Measurements from ENCODE around the gene CCDC154. TPM values are rescaled to one million over a fixed set of nuclear protein-coding genes. Genes with fewer than 3 reads are reported as not detected.
"Not testable (repeated sequence)": the region's sequence is repeated elsewhere in the genome, so short reads cannot be mapped to it uniquely, and the experiment has no call there.

CCDC154 gene
- total RNA-seq, 1 donor from 2014 or later, result 4.1 TPM

DNA sequence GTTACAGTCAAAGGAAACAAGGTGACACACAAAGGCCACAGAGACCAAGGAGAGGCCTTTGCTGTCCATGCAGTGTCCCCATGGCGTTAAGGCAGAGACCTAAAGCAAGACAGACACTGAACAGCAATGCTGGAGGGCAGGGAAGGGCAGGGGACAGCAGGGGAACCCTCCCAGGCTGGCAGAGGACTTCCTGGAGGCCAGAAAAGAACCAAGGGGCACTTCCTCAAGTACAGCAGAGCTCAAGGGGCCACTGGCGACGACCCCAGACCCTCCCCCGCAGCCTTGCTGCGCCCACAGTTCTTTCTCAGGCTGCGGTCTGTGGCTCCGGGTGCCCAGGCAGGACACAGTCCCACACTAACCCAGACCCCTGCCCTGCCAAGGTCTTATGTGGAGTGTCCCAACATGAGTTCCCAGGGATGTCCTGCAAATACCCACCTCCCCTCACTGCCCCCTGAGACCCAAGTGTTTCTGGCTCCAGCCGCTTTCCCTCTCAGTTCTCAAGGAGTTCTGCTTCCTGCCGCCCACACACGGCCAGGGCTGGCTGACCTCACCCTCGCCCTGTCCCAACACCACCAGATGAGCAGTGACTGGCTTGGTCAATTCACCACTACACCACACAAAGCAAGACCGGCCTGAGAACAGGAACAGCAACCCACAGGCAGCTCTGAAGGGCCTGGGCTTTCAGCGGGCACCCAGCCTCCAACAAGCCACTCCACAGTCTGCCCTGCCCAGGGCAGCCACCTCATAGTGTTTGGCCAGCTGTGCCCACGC is 26.3 kb upstream of the CCDC154 start:
- intact Hi-C loops (cut with DNase I), result no loop called here
- H3K36me3 ChIP-seq, result no peaks in the 10 kb centered on the region
- no peaks in the 10 kb centered on the region for H3K9me3 ChIP-seq
- H3K4me3 ChIP-seq, result no peak overlapping the region
- TF ChIP-seq CTCF (IDR thresholded peaks at IDR 0.05), result no peak
- DNase-seq (peak; percentile 90), ATAC-seq (peak; percentile 81)
- H3K27ac ChIP-seq, result peak overlapping the region; percentile 75
- no peaks in the 10 kb centered on the region for H3K27me3 ChIP-seq
- peaks cover 36% of the 10 kb centered on the region for H3K4me1 ChIP-seq

- Histone ChIP-seq H3K36me3 (peaks cover 3% of the 10 kb centered on the region), H3K4me3 (peak overlapping the region; percentile 8), H3K27ac (peak overlapping the region; percentile 75), H3K4me1 (peaks cover 33% of the 10 kb centered on the region), H3K9me3 (no peaks in the 10 kb centered on the region), H3K27me3 (no peaks in the 10 kb centered on the region)
- intact Hi-C loops (cut with DNase I), result no loop called here
- peak; percentile 68 for DNase-seq
- ATAC-seq, result peak; percentile 54
- no peak for TF ChIP-seq CTCF (IDR thresholded peaks at IDR 0.05)
These were observed 25.4 kb upstream of the CCDC154 start for GRCh38 chr16:1469693-1470201.

- H3K36me3 ChIP-seq; H3K27ac ChIP-seq; H3K9me3 ChIP-seq; intact Hi-C loops (cut with DNase I); H3K4me3 ChIP-seq; ATAC-seq; H3K27me3 ChIP-seq; DNase-seq: not testable (repeated sequence)
- H3K4me1 ChIP-seq, result peaks cover 31% of the 10 kb centered on the region
These were observed 24.8 kb upstream of the CCDC154 start for GRCh38 chr16:1469141-1469540.

DNA sequence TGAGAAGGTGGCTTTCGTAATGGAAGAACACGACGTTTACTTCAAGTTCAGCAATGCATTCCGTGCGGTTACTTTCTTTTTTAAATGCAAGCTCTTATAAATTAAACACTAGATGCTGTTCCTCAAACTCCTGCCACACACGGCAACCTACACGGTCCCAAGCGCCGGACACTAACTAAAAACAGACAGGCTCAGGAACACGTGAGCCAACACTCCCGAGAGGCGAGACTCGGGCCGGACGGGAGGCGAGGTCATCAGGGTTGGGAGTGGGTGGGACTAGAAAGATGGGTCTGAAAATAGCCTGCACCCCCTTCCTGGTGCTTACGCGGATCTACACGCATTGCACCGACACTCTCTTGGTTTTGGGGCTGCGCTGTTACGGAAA is 24.1 kb upstream of the CCDC154 start:
- intact Hi-C loops (cut with DNase I), result no loop called here
- Histone ChIP-seq H3K27ac (no peak overlapping the region), H3K9me3 (no peaks in the 10 kb centered on the region), H3K4me3 (no peak overlapping the region), H3K4me1 (peaks cover 23% of the 10 kb centered on the region), H3K27me3 (no peaks in the 10 kb centered on the region), H3K36me3 (peaks cover 14% of the 10 kb centered on the region)
- DNase-seq (peak; percentile 64), ATAC-seq (no peak)
- TF ChIP-seq CTCF (IDR thresholded peaks at IDR 0.05), result no peak

- peak; percentile 2 for ATAC-seq
- Histone ChIP-seq H3K9me3 (no peaks in the 10 kb centered on the region), H3K36me3 (peaks cover 22% of the 10 kb centered on the region), H3K27me3 (no peaks in the 10 kb centered on the region), H3K4me1 (peaks cover 14% of the 10 kb centered on the region), H3K27ac (no peak overlapping the region), H3K4me3 (no peak overlapping the region)
- DNase-seq, result peak; percentile 64
- intact Hi-C loops (cut with DNase I), result no loop called here
- TF ChIP-seq CTCF (IDR thresholded peaks at IDR 0.05), result no peak
These were observed 22.7 kb upstream of the CCDC154 start for GRCh38 chr16:1466968-1467521.

DNA sequence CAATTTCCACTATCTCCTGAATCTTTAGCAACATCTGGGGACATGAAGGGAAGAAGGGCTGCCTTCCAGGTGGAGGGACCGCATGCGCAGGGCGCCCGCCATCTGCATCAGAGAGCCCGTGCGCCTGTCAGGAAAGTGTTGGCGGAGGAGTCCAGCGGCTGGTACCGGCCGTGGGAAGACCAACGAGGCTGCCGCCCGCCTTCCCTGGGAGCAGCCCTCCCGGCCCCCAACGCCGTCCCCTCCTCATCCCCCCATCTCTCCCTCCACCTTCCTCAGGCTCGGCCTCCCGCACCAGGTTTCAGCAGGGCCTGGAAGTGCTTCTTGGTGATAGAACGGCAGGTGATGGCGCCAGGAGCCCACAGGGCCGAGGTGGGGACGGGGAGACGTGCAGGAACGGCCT is 21.7 kb upstream of the CCDC154 start:
- Histone ChIP-seq H3K36me3 (peaks cover 29% of the 10 kb centered on the region), H3K4me1 (peaks cover 12% of the 10 kb centered on the region), H3K27me3 (no peaks in the 10 kb centered on the region), H3K27ac (no peak overlapping the region), H3K4me3 (no peak overlapping the region), H3K9me3 (no peaks in the 10 kb centered on the region)
- DNase-seq (no peak), ATAC-seq (no peak)
- TF ChIP-seq CTCF (IDR thresholded peaks at IDR 0.05), result no peak
- intact Hi-C loops (cut with DNase I), result no loop called here
